Activated CD8-positive, alpha-beta memory T cell treated with anti-CD3 and anti-CD28 coated beads for 48 hours (primary cell): ENCODE data around the gene KRTAP5-9.
"Not testable (repeated sequence)": the region's sequence is repeated elsewhere in the genome, so short reads cannot be mapped to it uniquely, and the experiment has no call there.

Experiments used
- DNase-seq, 3 experiments: peaks; one replicate each; pipeline ENCODE4 v3.0.0-alpha.2; 2020; ENCODE audit warnings: low read depth in 2 of 3, low spot score in 2 of 3

KRTAP5-9 gene

DNA sequence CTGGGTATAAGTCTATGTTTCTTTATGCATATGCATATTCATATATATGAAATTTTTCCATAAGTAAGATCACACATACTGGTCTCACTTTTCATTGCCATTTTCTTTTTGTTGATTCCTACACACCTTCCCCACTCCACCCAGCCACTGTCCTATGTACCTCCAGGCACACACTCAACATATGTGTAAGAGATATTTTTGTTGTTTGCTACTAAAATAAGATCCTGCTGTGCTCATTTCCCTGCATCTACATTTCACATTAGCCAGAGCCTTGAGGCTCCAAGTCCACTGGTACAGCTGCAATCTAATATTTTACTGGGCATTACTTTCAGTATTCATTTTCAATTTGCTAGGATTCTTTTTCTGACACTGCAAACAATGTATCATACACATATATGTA, 9.0 kb downstream of the KRTAP5-9 start:
- no peak for DNase-seq

DNA sequence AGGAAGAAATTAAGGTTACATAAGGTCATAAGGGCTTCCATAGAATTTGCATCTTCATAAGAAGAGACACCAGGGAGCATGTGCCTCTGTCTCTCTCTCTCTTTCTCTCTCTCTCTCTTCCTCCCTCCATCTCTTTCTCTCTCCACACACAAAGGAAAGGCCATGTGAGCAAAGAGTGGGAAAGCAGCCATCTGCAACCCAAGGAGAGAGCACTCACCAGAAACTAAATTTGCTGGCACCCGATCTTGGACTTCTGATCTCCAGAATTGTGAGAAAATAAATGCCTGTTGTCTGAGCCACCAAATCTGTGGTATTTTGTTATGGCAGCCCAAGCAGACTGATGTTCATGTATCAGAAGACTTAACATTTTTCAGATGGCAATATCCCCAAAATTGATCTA, 10.8 kb downstream of the KRTAP5-9 start:
- DNase-seq, result no peak

DNA sequence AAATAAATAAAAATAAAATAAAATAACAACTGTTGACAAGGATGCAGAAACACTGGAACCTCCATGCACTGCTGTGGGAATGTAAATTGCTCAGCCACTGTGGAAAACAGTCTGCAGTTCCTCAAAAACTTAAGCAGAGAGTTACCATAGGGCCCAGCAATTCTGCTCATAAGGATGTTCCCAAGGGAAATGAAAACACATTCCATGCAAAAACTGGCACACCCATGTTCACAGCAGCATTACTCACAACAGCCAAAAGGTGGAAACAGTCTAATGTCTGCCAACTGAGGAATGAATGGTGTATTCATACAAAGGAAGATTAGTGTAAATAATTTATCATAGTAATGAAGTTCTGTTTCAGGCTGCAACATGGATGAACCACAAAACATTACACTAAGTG, 13.9 kb downstream of the KRTAP5-9 start:
- no peak for DNase-seq

DNA sequence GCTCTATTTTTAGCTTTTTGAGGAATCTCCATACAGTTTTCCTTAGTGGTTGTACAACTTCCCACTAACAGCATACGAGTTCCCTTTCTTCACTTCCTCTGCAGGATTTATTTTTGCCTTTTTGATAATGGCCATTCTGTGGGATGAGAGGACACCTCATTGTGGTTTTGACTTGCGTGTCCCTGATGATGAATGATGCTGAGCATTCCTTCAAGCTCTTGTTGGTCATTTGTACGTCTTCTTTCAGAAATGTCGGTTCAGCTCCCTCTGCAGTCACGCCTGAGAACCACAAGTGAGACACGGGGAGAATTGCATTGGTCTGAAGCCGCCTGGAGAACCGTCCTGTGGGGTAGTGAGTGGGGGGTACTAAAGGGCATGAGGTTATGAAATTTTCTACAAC, 15.2 kb downstream of the KRTAP5-9 start:
- no peak for DNase-seq

DNA sequence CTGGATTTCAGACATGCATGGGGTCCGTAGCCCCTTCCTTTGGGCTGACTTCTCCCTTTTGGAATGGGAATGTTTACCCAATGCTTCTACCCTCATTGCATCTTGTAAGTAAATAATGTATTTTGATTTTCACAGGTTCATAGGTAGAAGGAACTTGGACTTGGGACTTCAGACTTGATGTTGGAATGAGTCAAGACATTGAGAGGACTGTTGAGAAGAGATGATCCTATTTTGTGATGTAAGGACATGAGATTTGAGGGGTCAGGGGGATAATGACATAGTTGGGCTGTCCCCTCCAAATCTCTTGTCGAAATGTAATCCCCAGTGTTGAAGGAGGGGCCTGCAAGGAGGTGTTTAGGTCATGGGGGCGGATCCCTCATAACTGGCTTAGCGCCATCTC, 16.2 kb downstream of the KRTAP5-9 start:
- no peak for DNase-seq

DNA sequence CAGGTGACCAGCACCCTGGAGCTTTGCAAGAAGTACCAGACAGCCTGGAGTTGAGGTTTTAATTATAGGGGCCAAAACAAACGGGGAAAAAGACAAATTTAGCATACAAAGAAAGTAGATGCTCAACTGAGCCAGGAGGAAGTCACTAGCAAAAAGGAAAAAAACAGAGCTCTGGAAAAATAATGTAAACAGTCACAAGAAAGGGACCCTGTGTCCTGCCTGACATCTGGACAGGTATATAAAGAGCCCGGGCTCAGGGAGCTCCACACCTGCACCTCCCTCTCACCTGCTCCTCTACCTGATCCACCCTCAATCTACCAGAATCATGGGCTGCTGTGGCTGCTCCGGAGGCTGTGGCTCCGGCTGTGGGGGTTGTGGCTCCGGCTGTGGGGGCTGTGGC, 17.0 kb downstream of the KRTAP5-9 start, which contains the start of gene KRTAP5-10:
KRTAP5-10 (plus strand) TSS at position 301 of the 400 bp plus-strand sequence; CDS start at position 326, 25 bp downstream.
- DNase-seq, result no peak

DNA sequence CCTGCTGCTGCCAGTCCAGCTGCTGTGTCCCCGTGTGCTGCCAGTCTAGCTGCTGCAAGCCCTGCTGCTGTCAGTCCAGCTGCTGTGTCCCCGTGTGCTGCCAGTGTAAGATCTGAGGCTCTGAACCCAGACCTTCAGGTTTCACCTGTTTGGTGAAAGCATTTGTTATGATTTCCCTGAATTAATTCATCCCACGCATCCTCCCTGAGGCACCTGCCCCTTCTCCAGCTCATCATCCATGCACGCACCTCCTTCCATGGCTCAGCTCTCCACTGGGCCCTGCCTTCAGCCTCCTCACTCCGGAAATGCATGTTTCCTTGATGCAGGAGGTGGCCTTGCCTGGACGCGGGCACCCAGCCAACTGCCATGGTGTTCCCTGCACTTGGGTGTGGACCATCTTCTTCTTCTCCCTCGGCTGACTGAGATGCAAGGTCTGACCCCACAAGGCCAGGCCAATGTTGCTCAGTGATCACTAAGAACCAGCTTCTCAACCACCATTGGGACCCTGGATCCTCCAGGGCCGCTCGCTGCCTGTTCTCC, 17.9 kb downstream of the KRTAP5-9 start:
- no peak for DNase-seq

DNA sequence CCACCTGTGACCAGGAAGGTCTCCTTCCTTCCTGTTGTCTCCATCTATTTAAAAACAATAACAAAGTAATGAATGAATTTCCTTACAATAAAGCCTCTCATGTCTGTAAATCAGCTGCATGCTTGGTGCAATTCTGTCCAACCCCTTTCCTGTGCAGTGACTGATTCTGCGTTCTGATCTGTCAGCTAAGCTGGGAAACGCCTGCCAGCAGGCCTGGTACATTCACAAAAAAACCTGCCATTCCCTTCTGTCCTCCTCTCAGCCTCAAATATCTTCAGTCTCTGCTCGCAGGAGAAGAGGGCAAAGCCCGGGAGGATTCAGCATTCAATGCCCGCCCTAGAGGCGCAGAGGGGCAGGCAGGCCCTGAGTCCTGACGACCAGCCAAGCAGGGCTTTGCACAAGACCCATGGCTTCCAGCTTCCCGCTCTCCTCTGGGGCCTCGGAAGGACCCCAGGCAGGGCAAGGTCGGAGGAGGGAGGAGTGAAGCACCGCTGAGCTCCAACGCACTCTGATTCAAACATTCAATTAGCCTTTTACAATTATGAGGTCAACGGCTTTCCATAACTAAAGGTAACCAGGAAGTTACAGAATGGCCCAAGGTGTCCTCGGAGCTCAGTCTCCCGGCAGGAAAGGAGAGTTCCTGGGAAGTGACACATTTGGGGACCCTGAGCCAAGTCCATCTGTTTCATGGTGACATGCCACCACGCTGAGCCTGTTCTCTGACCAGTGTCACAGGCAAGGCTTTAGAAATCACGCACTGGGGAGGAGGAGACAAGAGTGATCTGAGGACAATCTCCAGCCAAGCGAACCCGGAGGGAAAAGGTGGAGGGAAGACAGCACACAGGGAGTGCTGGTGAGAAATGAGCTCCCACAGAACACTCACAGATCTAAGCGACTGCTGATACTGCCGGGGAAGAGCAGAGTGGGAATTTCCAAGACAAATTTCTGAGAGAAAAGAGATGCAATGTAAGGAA, 18.7 kb downstream of the KRTAP5-9 start:
- not testable (repeated sequence) for DNase-seq

DNA sequence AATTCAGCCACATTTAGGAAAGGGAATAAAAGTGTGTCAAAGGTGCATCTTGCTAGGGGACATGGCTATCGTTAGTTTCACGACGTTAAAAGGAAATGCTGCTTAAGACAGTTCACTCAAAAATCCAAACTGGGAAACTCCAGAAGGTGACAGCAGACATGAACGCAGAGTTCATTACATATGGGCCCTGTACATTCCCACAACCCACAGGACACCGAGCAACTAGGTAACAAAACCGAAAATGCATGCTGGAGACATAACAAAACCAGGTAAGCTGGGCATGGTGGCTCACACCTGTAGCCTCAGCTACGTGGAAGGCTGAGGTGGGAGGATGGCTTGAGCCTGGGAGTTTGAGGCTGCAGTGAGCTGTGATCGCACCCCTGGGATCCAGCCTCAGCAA, 19.4 kb downstream of the KRTAP5-9 start:
- DNase-seq, result not testable (repeated sequence)

DNA sequence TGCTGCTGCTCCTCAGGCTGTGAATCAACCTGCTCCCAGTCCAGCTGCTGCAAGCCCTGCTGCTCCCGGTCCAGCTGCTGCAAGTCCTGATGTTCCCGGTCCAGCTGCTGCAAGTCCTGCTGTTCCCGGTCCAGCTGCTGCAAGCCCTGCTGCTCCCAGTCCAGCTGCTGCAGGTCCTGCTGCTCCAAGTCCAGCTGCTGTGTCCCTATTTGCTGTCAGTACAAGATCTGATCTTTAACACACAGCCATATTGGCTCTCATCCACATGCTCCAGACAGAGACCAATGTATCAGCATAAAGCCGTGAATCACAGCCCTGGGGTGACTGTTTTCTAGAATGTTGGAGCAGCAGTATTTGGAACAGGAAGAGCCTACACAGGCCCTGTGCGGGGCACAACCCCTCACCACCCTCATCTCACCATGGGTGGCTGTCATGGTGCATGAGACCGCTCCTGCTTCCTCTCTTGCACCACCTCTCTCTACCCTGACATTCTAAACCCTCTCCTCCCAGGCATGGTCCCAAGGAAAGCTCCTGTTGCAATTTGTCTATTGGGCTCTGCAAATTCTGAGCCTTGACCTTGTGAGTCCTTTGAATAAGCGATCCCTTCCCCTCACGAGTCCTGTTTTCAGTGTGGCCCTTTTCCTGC, 20.6 kb downstream of the KRTAP5-9 start:
- DNase-seq, result no peak

DNA sequence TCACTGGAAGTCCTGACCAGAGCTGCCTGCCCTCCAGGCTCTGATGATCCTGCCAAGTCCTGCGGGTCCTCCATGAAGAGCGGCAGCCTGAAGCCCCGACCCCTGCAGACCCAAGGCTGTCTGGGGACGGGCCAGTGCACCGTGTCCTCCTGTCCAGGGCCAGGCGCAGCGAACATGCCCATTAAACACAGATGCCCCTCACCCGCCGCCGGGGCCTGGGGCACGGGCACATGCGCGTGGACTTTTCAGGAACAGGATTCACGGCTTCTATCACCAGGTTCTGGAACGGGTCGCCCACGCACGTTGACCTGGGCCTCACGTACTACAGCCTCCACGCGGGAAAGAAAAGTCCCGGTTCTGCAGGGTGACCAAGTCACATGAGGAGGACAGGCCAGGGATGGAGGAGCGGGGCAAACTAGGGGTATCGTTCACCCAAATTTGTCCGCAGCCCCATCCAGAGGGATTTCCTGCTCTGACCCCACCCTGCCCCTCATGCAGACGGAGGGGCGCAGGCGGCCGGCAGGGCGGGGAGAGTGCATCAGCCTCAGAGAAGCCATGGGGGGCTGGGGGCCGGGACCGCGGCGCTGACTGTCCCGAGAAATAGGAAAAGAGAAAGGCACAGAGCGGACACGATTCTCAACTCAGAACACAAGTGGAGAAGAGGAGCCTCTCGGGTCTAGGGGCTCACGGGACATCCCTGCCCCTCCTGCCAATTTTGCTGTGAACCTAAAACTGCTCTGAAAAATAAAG, 23.1 kb downstream of the KRTAP5-9 start:
- DNase-seq, result not testable (repeated sequence)

DNA sequence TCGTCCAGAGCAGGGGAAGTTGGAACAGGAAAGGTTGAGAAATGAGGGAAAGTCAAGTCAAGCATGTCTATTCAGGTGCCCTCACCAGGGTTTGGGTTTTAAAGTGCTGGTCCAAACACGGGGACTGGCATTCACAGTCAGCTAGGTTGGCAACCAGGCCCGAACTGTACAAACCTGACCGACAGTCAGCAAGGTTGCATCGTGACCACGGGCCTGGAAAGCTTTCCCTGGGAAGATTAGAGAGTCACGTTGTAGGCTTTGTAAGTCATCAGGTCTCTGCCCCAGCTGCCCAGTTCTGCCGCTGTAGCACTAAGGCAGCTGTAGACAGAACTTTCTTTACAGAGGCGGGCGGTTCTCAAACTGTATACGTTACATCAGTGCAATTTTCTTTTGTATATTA, 24.6 kb downstream of the KRTAP5-9 start:
- DNase-seq, result no peak

DNA sequence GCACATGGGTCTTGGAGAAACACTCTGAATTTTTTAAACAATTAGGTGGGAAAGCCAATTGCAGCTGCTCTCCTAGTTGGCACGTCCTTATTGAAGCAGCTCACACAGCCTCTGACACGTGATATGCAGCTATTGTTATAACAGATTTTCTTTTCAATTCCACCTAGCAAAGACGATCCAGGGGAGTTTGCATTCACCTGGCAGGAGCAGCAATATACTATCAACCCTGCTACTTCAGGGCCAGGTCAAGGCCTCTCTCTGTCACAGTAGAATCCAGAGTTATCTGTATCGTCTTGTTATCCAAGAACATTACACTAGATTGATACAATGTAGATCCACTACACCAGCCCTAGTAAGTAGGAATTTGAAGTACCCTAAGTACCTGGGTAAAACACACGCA, 26.2 kb downstream of the KRTAP5-9 start:
- no peak for DNase-seq

DNA sequence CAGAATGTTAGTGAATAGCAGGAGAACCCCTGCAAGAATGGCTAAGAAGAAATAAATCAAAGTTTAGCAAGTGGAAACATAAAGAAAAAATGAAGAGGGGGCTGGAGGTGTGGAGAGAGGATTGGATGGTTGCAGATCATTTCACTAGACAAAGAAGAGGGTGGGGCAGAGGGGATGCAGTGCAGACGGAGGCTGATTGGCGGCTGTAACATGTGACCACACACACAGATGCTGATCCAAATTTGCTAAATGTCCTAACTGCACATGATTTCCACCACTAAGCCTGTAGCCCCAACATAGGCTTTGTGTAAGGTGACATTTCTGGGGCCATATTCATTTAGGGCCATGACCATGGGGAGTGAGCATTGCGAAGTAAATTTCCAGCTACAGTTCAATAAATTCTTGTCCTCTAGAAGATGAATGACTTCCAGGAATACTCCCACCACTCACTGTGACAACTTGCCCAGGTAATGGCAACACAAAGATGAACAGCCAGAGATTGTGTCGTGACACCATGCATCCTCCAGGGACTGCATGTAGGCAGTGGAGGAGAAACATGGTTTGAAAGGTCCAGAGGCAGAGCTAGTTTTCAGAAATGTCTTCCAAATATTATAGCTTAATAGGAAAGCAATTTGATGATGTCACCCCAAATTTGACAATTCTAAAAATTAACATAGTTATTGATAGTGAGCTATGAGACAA, 27.7 kb downstream of the KRTAP5-9 start:
- no peak for DNase-seq

DNA sequence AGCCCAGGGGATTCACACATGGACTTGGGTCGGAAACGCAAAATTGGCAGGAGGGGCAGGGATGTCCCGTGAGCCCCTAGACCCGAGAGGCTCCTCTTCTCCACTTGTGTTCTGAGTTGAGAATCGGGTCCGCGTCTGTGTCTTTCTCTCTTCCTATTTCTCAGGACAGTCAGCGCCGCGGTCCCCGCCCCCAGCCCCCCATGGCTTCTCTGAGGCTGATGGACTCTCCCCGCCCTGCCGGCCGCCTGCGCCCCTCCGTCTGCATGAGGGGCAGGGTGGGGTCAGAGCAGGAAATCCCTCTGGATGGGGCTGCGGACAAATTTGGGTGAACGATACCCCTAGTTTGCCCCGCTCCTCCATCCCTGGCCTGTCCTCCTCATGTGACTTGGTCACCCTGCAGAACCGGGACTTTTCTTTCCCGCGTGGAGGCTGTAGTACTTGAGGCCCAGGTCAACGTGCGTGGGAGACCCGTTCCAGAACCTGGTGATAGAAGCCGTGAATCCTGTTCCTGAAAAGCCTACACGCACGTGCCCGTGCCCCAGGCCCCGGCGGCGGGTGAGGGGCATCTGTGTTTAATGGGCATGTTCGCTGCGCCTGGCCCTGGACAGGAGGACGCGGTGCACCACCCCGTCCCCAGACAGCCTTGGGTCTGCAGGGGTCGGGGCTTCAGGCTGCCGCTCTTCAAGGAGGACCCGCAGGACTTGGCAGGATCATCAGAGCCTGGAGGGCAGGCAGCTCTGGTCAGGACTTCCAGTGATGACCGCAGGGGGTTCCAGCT, 28.7 kb downstream of the KRTAP5-9 start:
- not testable (repeated sequence) for DNase-seq

DNA sequence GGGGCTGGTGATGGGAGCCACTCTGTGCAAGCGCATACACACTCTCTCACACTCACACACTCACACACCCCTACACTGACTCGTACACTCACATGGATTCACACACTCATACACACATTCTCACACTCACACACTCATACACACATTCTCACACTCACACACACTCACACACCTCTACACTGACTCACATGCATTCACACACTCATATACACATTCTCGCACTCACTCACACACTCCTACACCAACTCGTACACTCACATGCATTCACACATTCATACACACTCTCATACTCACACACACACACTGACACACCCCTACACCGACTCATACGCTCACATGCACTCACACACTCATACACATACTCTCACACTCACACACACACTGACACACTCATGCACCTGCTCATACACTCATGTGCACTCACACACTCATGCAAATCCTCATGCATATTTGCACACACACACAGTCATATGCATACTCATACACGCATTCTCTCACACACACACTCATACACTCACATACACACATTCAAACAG, 29.3 kb downstream of the KRTAP5-9 start:
- DNase-seq, result no peak

DNA sequence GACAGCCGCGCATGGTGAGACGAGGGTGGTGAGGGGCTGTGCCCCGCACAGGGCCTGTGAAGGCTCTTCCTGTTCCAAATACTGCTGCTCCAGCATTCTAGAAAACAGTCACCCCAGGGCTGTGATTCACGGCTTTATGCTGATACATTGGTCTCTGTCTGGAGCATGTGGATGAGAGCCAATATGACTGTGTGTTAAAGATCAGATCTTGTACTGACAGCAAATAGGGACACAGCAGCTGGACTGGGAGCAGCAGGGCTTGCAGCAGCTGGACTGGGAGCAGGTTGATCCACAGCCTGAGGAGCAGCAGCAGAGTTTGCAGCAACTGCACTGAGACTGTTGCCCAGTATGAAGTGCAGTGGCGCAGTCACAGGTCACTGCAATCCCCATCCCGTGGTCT, 31.3 kb downstream of the KRTAP5-9 start:
- DNase-seq, result not testable (repeated sequence)

DNA sequence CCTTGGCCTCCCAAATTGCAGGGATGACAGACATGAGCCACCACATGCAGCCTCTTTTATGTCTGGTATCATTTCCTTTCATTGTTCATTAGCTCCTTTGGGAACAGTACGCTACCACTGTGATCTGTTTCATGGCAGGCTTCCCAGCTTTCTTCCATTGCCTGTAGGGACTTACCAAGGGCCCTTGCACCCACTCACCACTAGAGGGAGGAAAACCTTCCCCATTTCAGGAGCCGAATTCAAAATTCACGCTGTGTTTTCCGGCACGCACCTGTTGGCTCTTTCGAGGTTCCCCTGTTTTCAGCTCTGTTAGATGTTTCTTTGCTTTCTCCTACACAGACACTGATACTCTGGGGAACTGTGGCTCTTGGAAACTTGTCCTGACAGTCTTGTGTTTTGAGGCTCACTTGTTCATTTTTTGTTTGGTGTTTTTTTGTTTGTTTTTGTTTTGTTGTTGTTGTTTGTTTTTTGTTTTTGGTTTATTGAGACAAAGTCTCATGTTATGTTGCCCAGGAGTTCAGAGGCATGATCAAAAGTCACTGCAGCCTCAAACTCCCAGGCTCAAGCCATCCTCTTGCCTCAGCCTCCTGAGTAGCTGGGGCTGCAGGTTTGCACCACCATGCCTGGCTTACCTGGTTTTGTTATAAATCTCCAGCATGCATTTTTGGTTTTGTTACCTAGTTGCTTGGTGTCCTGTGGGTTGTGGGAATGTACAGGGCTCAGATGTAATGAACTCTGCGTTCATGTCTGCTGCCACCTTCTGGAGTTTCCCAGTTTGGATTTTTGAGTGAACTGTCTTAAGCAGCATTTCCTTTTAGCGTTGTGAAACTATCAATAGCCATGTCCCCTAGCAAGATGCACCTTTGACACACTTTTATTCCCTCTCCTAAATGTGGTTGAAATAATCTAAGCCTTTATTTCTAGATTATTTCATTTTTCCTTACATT, 32.1 kb downstream of the KRTAP5-9 start:
- no peak for DNase-seq

DNA sequence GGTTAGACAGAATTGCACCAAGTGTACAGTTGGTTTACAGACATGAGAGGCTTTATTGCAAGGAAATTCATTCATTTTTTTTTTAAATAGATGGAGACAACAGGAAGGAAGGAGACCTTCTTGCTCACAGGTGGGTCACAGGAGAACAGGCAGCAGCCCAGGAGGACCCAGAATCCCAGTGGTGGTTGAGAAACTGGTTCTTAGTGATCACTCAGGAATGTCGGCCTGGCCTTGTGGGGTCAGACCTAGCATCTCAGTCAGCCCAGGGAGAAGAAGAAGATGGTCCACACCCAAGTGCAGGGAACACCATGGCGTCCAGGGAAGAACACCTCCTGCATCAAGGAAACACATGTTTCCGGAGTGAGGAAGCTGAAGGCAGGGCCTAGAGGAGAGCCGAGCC, 33.6 kb downstream of the KRTAP5-9 start:
- DNase-seq, result no peak
